GM21381 (cell line): ENCODE measurements around the gene PDE4B.
"Not testable (repeated sequence)": the region's sequence is repeated elsewhere in the genome, so short reads cannot be mapped to it uniquely, and the experiment has no call there.

Experiments
- ATAC-seq: cut with Tn5 transposase; IDR thresholded peaks from one replicate; pipeline ENCODE4 v1.9.1; 2021; ENCODE audit warnings: mild to moderate bottlenecking, moderate library complexity; ENCODE audit not compliant: unreplicated experiment

PDE4B gene

DNA sequence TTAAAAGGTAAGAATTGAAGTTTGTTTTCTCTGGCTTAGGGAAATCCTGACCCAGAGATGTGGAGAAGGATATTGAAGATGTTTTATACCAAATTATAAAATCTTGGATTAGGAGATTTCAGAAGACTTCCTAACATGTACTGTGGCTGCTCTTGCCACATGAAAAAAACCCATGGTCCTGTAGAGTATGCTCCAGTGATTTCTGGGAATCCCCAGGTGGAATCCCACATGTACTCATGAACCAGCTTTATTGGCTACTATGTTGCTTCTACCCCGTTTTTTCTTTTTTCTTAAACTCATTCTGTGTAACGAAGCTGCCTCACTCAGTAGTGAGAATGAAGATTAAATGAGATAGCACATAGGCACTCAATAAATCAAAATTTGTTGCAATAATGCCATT is 608.5 kb downstream of the PDE4B start:
- ATAC-seq, result no peak

- ATAC-seq, result peak; percentile 74
These were observed 609.5 kb downstream of the PDE4B start for GRCh38 chr1:66402194-66402593.

GRCh38 chr1:66403007-66403731 is 610.5 kb downstream of the PDE4B start:
- ATAC-seq, result no peak

- ATAC-seq, result no peak
These were observed 612.4 kb downstream of the PDE4B start for GRCh38 chr1:66405061-66405460.

- not testable (repeated sequence) for ATAC-seq
These were observed 618.8 kb downstream of the PDE4B start for GRCh38 chr1:66411449-66411848.

DNA sequence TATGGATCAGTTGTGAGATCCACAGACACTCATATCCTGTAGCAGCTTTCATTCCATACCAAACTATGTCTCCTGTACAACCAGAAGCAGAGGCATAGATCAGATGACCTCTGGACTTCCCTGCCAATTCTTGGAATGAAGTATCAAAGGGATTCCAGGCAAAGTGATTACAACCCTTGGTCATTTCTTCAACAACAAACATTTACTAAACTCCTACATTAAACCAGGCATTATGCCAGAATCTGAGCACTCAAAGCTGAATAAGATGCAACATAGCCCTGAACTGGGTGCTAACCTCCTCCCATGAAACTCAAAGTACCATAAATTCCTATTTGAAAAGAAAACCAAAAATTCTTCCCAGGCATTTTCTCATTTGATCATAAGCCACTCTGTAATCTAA is 620.0 kb downstream of the PDE4B start:
- ATAC-seq, result no peak

DNA sequence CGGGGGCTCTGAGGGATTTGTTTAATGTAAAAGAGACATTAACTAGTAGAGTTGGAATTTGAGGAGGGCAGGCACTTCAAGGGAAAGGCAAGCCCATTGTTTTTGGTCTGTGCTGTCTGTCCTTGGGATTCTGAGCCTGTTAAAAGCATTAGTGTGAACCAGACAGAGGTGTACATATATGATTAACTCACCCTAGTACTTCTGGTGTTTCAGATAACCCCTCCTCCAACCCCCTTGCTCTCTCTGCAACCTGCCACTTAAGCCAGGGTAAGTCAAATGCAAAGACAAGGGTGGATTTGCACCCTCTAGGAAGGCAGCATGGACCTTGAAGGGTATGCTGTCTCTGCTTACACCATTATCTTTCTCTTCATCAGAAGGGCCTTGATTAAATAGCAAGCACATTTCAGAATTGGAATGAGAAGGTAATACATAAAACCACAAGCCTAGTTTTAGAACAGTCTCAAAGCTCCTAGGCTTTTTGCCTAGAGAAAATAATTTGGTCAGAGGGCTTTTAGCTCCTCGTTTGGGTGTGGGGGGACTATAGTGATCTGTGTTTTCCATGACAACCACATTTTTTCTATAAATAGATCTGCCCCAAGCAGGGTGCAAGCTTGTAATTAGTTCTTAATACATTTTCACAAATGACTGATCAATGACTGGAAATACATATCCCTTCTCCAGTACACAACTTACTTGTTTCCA is 620.6 kb downstream of the PDE4B start:
- peak; percentile 85 for ATAC-seq

- no peak for ATAC-seq
These were observed 621.1 kb downstream of the PDE4B start for GRCh38 chr1:66413838-66414175.

DNA sequence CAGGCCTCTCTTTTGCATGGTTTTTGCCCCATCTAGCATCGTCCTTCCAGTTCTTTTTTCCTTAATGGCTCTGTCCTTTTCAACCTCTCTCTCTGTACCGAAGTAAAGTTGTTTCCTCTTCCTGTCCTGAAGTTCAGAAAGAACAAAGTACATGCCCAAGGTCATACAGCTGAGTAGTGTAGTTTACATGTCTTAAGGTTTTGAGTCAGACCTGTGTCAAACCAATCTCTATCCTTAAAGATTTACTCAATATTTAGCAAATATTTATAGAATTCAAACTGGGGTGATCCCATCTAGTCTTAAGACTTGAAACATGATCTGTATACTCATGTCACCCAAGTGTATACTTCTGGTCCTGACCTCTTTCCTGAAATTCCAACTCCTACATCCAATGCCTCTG is 622.6 kb downstream of the PDE4B start:
- ATAC-seq, result no peak

- ATAC-seq, result no peak
These were observed 623.2 kb downstream of the PDE4B start for GRCh38 chr1:66415866-66416265.

DNA sequence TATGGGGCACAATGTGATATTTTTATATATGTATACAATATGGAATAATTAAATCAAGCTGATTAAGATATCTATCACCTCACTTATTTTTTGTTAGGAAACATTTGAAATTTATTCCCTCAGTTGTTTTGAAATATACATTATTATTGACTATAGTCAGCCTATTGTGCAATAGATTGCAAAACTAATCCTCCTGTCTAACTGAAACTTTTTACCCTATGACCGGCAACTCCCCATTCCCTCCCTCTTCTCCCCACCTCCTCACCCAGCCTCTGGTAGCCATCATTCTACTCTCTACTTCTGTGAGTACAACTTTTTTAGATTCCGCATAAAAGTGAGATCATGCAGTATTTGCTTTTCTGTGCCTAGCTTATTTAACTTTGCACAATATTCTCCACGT is 623.6 kb downstream of the PDE4B start:
- ATAC-seq, result no peak

- no peak for ATAC-seq
These were observed 625.3 kb downstream of the PDE4B start for GRCh38 chr1:66418021-66418420.

- not testable (repeated sequence) for ATAC-seq
These were observed 627.5 kb downstream of the PDE4B start for GRCh38 chr1:66420171-66420570.

DNA sequence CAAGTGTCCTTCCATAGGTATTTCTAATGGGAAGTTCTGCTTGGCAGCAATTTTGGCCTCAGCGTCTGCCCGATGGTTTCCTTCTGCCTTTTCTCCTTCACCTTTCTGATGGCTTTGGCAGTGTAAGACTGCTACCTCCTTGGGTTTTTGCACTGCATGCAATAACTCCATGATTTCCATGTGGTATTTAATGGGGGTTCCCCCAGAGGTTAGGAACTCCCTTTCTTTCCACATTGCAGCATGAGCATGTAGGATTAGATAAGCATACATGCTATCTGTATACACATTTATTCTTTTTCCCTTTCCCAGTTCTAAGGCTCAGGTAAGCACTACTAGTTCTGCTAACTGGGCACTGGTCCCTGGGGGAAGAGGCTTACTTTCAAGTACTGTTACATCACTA is 628.2 kb downstream of the PDE4B start:
- ATAC-seq, result not testable (repeated sequence)

- no peak for ATAC-seq
These were observed 630.1 kb downstream of the PDE4B start for GRCh38 chr1:66422804-66423203.
